NCI-H345 treated with DMSO at 0.1 percent for 48 hours (cell line): ENCODE data around the gene L1CAM.

Experiments
- DNase-seq: peaks from one replicate; lab custom pipeline; 2025; ENCODE audit not compliant: unreplicated experiment; lab: John Stamatoyannopoulos, UW

The L1CAM gene

GRCh38 chrX:153925739-153926551 is 40.0 kb upstream of the L1CAM start, which contains the start of gene ARHGAP4:
TSS of gene ARHGAP4 (minus strand) at chrX:153926264. CDS start at chrX:153926202, 62 bp downstream.
- no peak for DNase-seq

DNA sequence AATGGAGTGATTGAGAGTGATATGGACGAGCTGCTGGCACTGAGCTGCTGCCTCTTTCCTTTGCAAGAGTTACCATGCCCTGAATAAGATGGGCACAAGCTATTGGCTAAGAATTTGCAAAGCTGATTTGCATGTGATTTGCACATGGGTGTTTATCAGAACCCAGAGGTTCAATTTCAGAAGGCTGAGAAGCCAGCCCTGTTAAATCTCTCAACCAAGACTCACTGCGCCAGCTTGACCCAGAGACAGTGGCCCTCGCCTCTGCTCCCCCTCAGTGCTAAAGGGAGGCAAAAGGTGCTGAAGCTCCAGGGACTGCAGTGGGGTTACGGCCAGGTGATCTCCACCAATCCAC is 39.4 kb upstream of the L1CAM start:
- DNase-seq: no peak

- no peak for DNase-seq
Measured at GRCh38 chrX:153924149-153924861, 38.3 kb upstream of the L1CAM start.

DNA sequence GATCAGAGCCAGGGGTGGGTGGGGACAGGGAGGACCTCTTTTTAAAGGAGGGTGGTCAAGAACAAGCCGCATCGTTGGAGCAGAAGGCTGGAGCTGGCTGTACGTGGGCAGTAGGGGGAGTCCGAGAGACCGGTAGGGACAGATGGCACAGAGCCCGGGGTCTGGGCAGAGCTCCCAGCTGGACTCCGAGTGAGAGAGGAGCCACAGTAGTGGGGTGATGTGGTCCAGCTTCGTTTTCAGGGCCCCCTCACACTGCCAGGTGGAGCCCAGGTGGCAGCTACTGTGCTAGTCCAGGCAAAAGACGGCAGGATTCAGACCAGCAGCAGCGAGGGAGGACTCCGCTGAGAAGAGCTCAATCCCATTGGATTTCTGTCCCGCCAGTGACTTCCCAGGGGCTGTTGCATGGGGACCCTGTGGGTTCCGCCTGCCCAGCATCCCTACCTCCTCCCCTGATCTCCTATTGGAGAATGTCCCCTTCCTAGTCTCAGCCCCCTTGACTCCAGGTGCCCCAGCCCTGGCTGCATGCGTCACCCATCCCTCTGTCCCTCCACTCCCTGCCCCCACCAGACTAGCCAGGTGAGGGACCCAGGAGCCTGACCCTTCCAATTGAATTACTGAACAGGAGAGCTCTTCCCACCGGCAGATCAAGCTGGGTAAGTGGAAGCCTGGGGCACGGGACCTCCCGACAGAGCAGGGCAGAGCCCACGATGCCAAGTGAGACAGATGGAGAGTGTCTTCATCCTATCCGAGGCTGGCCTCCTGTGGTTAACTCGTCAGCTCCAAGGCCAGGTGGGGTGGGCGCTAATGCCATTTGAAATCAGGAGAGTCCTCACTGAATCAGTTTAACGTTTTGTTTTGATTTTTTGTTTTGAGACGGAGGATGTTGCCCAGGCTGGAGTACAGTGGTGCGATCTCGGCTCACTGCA is 37.2 kb upstream of the L1CAM start:
- no peak for DNase-seq

DNA sequence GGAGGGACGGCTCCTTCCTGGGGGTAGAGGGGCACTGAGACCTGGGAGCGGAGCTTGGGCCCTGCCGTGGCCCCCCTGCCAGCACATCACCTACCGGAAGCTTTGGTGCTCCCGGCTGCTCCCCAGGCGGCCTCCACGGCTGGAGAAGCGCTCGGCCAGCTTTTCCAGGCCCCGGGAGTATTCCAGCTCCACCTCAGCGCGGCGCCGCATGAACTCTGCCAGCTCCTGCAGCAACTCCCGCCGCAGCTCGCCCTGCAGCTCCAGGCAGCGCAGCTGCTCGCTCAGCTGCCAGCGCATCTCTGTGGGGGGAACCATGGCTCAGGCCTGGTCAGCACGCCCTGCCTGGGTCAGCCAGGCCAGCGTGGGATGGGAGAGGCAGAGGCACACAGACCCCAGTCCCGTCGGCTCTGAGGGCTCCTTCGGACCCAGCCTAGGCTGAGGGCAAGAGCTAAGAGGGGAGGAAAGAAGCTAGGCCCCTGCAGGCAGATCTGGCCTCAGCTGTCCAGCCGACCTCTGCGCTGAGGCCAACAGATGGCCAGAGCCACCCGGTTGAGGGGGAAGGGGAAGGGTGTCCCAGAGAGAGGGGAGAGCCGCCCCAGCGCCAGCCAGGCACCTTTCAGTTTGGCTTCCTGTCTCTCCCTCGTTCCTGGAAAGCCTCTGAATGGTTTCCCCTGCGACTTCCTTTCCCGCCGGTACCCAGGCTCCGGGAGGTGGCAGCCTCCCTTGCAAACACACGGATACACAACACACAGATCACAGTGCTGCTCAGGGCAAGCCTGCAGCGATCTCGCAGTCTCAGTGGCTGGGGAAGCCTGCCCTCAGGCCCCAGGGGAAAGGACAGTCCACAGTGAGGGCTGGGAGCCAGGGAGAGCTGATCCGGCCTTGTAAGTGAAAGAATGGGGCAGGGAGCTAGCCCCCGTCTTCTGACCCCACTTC is 35.8 kb upstream of the L1CAM start:
- no peak for DNase-seq

GRCh38 chrX:153921070-153921469 is 35.1 kb upstream of the L1CAM start:
- no peak for DNase-seq

- DNase-seq: no peak
Measured at GRCh38 chrX:153920546-153920945, 34.6 kb upstream of the L1CAM start.

GRCh38 chrX:153919281-153919680 is 33.3 kb upstream of the L1CAM start:
- DNase-seq: no peak

- no peak for DNase-seq
Measured at GRCh38 chrX:153917869-153918268, 31.9 kb upstream of the L1CAM start.

GRCh38 chrX:153913701-153914100 is 27.7 kb upstream of the L1CAM start:
- no peak for DNase-seq

DNA sequence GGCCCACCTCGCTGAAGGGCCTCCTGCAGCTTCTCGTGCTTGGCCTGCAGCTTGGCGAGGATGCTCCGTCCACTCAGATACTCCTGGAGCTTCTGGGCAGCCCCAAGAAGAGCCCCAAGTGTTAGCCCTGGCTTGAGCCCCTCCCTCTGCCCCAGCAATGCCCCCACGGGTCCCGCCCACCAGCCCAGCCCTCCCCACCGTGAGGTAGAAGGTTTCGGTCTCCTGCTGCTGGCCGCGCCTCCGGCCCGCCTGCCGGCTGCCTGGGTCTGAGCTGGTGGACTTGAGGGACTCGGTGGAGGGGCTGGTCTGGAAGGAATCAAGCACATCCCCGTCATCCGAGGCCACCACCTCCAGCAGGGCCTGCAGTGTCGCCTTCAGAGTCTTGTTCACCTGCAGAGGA is 27.2 kb upstream of the L1CAM start:
- DNase-seq: no peak

- DNase-seq: no peak
Measured at GRCh38 chrX:153911798-153912197, 25.8 kb upstream of the L1CAM start.

DNA sequence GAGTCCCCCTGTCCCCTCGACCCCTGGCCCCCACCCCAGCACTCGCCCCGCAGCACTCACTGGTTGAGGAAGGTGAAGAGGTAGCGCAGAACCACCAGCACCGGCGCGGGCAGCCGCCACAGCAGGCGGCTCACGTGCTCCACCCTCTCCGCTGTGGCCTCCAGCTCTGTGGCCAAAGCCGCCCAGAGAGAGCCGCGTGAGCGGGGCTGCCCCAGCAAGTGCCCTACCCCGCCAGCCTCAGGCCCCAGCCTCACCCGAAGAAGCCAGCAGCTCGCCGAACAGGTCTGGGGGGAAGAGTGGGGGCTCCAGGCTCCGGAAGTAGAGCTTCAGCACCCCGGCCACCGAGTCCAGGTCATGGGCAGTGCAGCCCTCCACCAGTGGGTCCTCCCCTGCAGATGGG is 24.5 kb upstream of the L1CAM start:
- DNase-seq: no peak

GRCh38 chrX:153909980-153910360 is 24.0 kb upstream of the L1CAM start:
- DNase-seq: no peak

GRCh38 chrX:153909024-153909979 is 23.3 kb upstream of the L1CAM start:
- DNase-seq: no peak

DNA sequence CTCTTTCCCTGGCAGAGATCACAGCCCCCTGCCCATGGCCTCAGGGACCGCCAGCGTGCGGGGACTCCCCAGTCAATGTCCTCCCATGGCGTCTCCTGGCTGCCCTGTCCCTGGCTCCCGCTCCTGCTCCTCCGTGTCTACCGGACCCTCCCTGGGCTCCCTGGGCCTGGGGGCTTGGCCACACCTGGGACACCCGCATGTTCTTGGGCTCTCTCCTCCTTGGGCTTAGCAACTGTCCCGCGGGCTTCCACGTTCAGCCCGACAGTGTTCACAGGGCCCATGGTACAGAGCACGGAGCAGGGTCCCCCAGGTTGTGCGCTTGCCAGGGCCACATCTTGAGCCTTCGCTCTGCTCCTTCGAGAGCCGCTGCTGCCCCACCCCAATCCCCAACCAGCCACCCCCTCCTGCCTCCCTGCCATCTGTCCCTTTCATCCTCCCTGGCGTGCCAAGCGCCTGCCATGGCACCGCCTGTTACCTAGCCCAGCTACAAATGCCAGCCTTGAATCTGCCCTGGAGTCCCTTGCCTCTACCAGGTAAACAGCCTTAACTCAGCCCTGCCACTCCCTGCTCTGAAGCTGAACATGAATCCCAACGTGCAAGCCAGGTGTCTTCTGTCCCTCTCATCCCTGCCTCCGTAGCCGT is 22.4 kb upstream of the L1CAM start:
- DNase-seq: no peak

DNA sequence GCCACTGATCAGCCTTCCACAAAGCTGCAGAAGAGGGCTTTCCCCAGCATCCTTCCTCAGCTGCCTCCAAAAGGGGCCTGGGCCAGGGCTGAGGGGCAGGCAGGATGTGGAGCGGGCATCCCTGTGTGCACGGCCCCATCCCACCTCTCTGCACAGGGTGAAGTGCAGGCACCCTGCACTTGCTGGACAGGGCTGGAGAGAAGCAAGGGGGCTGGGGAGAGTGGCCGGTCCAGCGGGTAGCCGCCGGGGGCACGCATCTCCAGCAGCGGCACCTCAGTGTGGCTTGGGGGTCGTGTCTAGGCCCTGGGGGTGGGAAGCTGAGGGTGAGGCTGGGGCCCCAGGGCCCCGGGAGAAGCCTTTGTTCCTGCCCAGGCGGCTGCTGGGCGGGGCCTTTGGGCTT is 21.5 kb upstream of the L1CAM start:
- DNase-seq: no peak

DNA sequence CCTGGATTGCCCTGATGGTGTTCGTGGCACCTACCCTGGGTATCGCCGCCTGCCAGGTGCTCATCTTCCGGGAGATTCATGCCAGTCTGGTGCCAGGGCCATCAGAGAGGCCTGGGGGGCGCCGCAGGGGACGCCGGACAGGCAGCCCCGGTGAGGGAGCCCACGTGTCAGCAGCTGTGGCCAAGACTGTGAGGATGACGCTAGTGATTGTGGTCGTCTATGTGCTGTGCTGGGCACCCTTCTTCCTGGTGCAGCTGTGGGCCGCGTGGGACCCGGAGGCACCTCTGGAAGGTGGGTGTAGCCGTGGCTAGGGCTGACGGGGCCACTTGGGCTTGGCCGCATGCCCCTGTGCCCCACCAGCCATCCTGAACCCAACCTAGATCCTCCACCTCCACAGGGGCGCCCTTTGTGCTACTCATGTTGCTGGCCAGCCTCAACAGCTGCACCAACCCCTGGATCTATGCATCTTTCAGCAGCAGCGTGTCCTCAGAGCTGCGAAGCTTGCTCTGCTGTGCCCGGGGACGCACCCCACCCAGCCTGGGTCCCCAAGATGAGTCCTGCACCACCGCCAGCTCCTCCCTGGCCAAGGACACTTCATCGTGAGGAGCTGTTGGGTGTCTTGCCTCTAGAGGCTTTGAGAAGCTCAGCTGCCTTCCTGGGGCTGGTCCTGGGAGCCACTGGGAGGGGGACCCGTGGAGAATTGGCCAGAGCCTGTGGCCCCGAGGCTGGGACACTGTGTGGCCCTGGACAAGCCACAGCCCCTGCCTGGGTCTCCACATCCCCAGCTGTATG is 20.3 kb upstream of the L1CAM start:
- DNase-seq: no peak
